Measurements from ENCODE around the gene MAMLD1.
"Not testable (repeated sequence)": the region's sequence is repeated elsewhere in the genome, so short reads cannot be mapped to it uniquely, and the experiment has no call there.

MAMLD1 gene

GRCh38 chrX:150362599-150363481 lies at the start of gene MAMLD1:
TSS of gene MAMLD1 (plus strand) at chrX:150363317. CDS start at chrX:150445517, 82,200 bp downstream.
- DNase-seq = peak; percentile 59

GRCh38 chrX:150313514-150313913 lies 49.6 kb upstream of the MAMLD1 start:
- no peak for DNase-seq

GRCh38 chrX:150314186-150314585 lies 48.9 kb upstream of the MAMLD1 start:
- DNase-seq = no peak

- no peak for DNase-seq
These were observed 46.6 kb upstream of the MAMLD1 start for GRCh38 chrX:150316564-150316963.

- no peak for DNase-seq
These were observed 40.1 kb upstream of the MAMLD1 start for GRCh38 chrX:150323020-150323419.

GRCh38 chrX:150324035-150324728 lies 38.9 kb upstream of the MAMLD1 start:
- DNase-seq = no peak

GRCh38 chrX:150324919-150325318 lies 38.2 kb upstream of the MAMLD1 start:
- DNase-seq = no peak

GRCh38 chrX:150326541-150327247 lies 36.4 kb upstream of the MAMLD1 start:
- DNase-seq = no peak

GRCh38 chrX:150329282-150329681 lies 33.8 kb upstream of the MAMLD1 start:
- no peak for DNase-seq

GRCh38 chrX:150329868-150330267 lies 33.2 kb upstream of the MAMLD1 start:
- no peak for DNase-seq

- DNase-seq = no peak
These were observed 31.1 kb upstream of the MAMLD1 start for GRCh38 chrX:150332023-150332422.

GRCh38 chrX:150334100-150334499 lies 29.0 kb upstream of the MAMLD1 start:
- DNase-seq = no peak

GRCh38 chrX:150334981-150335380 lies 28.1 kb upstream of the MAMLD1 start:
- DNase-seq = no peak

GRCh38 chrX:150337026-150337425 lies 26.1 kb upstream of the MAMLD1 start:
- no peak for DNase-seq

GRCh38 chrX:150337536-150337935 lies 25.6 kb upstream of the MAMLD1 start:
- DNase-seq = no peak

GRCh38 chrX:150338615-150339014 lies 24.5 kb upstream of the MAMLD1 start:
- no peak for DNase-seq

- DNase-seq = no peak
These were observed 23.4 kb upstream of the MAMLD1 start for GRCh38 chrX:150339736-150340135.

- not testable (repeated sequence) for DNase-seq
These were observed 22.8 kb upstream of the MAMLD1 start for GRCh38 chrX:150340326-150340725.

GRCh38 chrX:150347471-150347870 lies 15.6 kb upstream of the MAMLD1 start:
- DNase-seq = no peak

GRCh38 chrX:150348365-150348764 lies 14.8 kb upstream of the MAMLD1 start:
- peak; percentile 12 for DNase-seq

- no peak for DNase-seq
These were observed 11.0 kb upstream of the MAMLD1 start for GRCh38 chrX:150352114-150352513.

- no peak for DNase-seq
These were observed 10.5 kb upstream of the MAMLD1 start for GRCh38 chrX:150352581-150352980.

- DNase-seq = no peak
These were observed 7.2 kb upstream of the MAMLD1 start for GRCh38 chrX:150355913-150356312.

- no peak for DNase-seq
These were observed 5.3 kb upstream of the MAMLD1 start for GRCh38 chrX:150357790-150358189.
